Stimulated activated CD4-positive, alpha-beta T cell treated with anti-CD3 and anti-CD28 coated beads, Interleukin-4, amount 100 ng/mL, for 24 hours (primary cell): ENCODE data around the gene TTC7B.

ENCODE experiments used
- DNase-seq: peaks from one replicate; pipeline ENCODE4 v3.0.0-alpha.2; 2020

Gene TTC7B

GRCh38 chr14:90773196-90773486 lies 43.1 kb downstream of the TTC7B start:
- DNase-seq = no peak

GRCh38 chr14:90767899-90768298 lies 48.3 kb downstream of the TTC7B start:
- no peak for DNase-seq

- DNase-seq = no peak
These were observed 55.5 kb downstream of the TTC7B start for GRCh38 chr14:90760591-90761316.

- no peak for DNase-seq
These were observed 56.2 kb downstream of the TTC7B start for GRCh38 chr14:90760078-90760444.

- DNase-seq = no peak
These were observed 56.7 kb downstream of the TTC7B start for GRCh38 chr14:90759370-90760077.

GRCh38 chr14:90758959-90759358 lies 57.3 kb downstream of the TTC7B start:
- peak; percentile 15 for DNase-seq

- peak; percentile 93 for DNase-seq
These were observed 58.0 kb downstream of the TTC7B start for GRCh38 chr14:90758028-90758889.

- DNase-seq = no peak
These were observed 58.8 kb downstream of the TTC7B start for GRCh38 chr14:90757452-90757851.

- DNase-seq = no peak
These were observed 59.4 kb downstream of the TTC7B start for GRCh38 chr14:90756755-90757345.

GRCh38 chr14:90755661-90756304 lies 60.4 kb downstream of the TTC7B start:
- DNase-seq = no peak

GRCh38 chr14:90753456-90754005 lies 62.7 kb downstream of the TTC7B start:
- DNase-seq = no peak

GRCh38 chr14:90750701-90751100 lies 65.5 kb downstream of the TTC7B start:
- no peak for DNase-seq

- DNase-seq = no peak
These were observed 66.0 kb downstream of the TTC7B start for GRCh38 chr14:90750191-90750590.

GRCh38 chr14:90747909-90748308 lies 68.3 kb downstream of the TTC7B start:
- DNase-seq = no peak

- DNase-seq = no peak
These were observed 72.4 kb downstream of the TTC7B start for GRCh38 chr14:90743826-90744225.

GRCh38 chr14:90743425-90743824 lies 72.8 kb downstream of the TTC7B start:
- no peak for DNase-seq

- DNase-seq = no peak
These were observed 73.5 kb downstream of the TTC7B start for GRCh38 chr14:90742729-90743128.

GRCh38 chr14:90742252-90742651 lies 74.0 kb downstream of the TTC7B start:
- DNase-seq = no peak

GRCh38 chr14:90741682-90741946 lies 74.6 kb downstream of the TTC7B start:
- DNase-seq = no peak

- DNase-seq = no peak
These were observed 75.1 kb downstream of the TTC7B start for GRCh38 chr14:90740946-90741681.

GRCh38 chr14:90740081-90740480 lies 76.1 kb downstream of the TTC7B start:
- no peak for DNase-seq
